Psoas muscle (tissue), 8 donors: Measurements from ENCODE around the gene VAMP1. TPM values are rescaled to one million over a fixed set of nuclear protein-coding genes. Genes with fewer than 3 reads are reported as not detected.

Experiments
- ATAC-seq, 4 donors: fragments of 200-7000 bp; cut with Tn5 transposase; one replicate each; pipeline ENCODE4 v1.9.1; 2020; ENCODE audit warnings: moderate library complexity in 3 of 4, mild to moderate bottlenecking in 2 of 4
- DNase-seq, 2 donors: peaks; one replicate each; pipeline ENCODE4 v3.0.0-alpha.2; 2020
- H3K27ac ChIP-seq: fragments of 200-600 bp; one replicate; pipeline ENCODE4 v1.8.0; 2022
- H3K27me3 ChIP-seq, 3 donors: fragments of 200-600 bp in 1 of 3; one replicate each; pipeline versions ENCODE4 v1.6.1 to v1.8.0; 2013 to 2022; ENCODE audit warnings: low read length in 2 of 3, mild to moderate bottlenecking in 2 of 3, moderate library complexity in 1 of 3; ENCODE audit not compliant: insufficient read depth in 3 of 3
- H3K36me3 ChIP-seq, 2 donors: fragments of 200-600 bp in 1 of 2; one replicate each; pipeline versions ENCODE4 v1.6.1 to v1.8.0; 2013 to 2022; ENCODE audit warnings: low read depth in 1 of 2, mild to moderate bottlenecking in 1 of 2, moderate library complexity in 1 of 2; ENCODE audit not compliant: insufficient read depth in 1 of 2
- H3K4me1 ChIP-seq: fragments of 200-600 bp; one replicate; pipeline ENCODE4 v1.8.0; 2022
- H3K4me3 ChIP-seq: fragments of 200-600 bp; one replicate; pipeline ENCODE4 v1.8.0; 2022; ENCODE audit warnings: mild to moderate bottlenecking
- H3K9me3 ChIP-seq: fragments of 200-600 bp; one replicate; pipeline ENCODE4 v1.8.0; 2022
- CTCF ChIP-seq: fragments of 200-600 bp; IDR thresholded peaks from one replicate; pipeline ENCODE4 v1.8.0; 2022; ENCODE audit warnings: antibody characterized with exemption
- WGBS, 3 donors: extraction: QIAGEN DNeasy Blood & Tissue Kit; methylation state at CpG; one replicate each; pipeline versions ENCODE4 v1.1.6 to v1.1.7; 2013; 5-methylcytosine and 5-hydroxymethylcytosine counted together
- intact Hi-C, 2 donors: fragments of 100-400 bp; cut with DNase I; formaldehyde crosslinking; loops; one replicate each; pipeline versions ENCODE4 v1.11.0 to v1.14.2; 2022
- polyA plus RNA-seq, 3 donors: library from polyadenylated mRNA; stranded (reverse); fragments of 200-250 nt; gene quantifications; one replicate each; pipeline ENCODE4 v1.2.3, GENCODE V29; 2013
- total RNA-seq, 4 donors: library from RNA; stranded (reverse); fragmentation: NEBNext Ultra II Directional in 2 of 4; extraction: Animal tissue kit (Norgen Biotek cat#: 25700) in 2 of 4; gene quantifications; one replicate each; pipeline versions ENCODE4 v1.2.1 to v1.2.4, GENCODE V29; 2021 to 2023
- donor health status: healthy with polysubstance abuse.
- donor health status: DM: no; HTN: no; CAD: no; lungs with moderate emphysema.
- donor health status: Bipolar disorder and iron deficiency.
- donor health status: healthy.
- donor health status: DM: yes; HTN: yes; CAD: no.
- donor health status: DM: no; HTN: no; CAD: no.
- donor health status: DM: no; HTN: no; CAD: no.
- donor health status: DM: yes; HTN: yes; CAD: no.

The VAMP1 gene
- total and polyA plus RNA-seq, 7 donors: 1.5 to 16.9 (median 2.1) TPM

- no peak for TF ChIP-seq CTCF
- ATAC-seq: no peak
- Histone ChIP-seq H3K27ac (no peak overlapping the region), H3K36me3 (peaks cover 9 to 54% of the 10 kb centered on the region in 2 donors), H3K4me3 (no peak overlapping the region), H3K9me3 (no peaks in the 10 kb centered on the region), H3K27me3 (no peaks in the 10 kb centered on the region), H3K4me1 (peaks cover 25% of the 10 kb centered on the region)
- WGBS, 3 donors: 91 to 95% (median 93%) methylated on average over 5 of the region's 5 CpGs
- no peak for DNase-seq
- intact Hi-C loops: loop anchor here (5.0 to 10.0 kb wide), 3 partner anchors 139 to 401 kb away; partner anchors contain the start of gene CD9 (in 1 of the 2)
Observed at GRCh38 chr12:6466184-6466573, 4.3 kb downstream of the VAMP1 start.

- H3K9me3 ChIP-seq: no peaks in the 10 kb centered on the region
- WGBS, 3 donors: 40 to 62% (median 41%) methylated on average over 6 of the region's 6 CpGs
- no peaks in the 10 kb centered on the region for H3K27me3 ChIP-seq
- peak overlapping the region; percentile 30 for H3K27ac ChIP-seq
- peaks cover 9 to 59% of the 10 kb centered on the region in 2 donors for H3K36me3 ChIP-seq
- H3K4me1 ChIP-seq: peaks cover 31% of the 10 kb centered on the region
- intact Hi-C loops: loop anchor here (1.0 to 10.0 kb wide), 5 partner anchors 41 to 401 kb away; partner anchors contain the start of gene CD9 (in 1 of the 2)
- no peak overlapping the region for H3K4me3 ChIP-seq
- DNase-seq (no peak), ATAC-seq (peak; percentile 50 to 58 (median 56))
- TF ChIP-seq CTCF: peak; percentile 87
Observed at GRCh38 chr12:6465467-6466183, 4.9 kb downstream of the VAMP1 start.

- ATAC-seq: no peak
- Histone ChIP-seq H3K4me1 (peaks cover 29% of the 10 kb centered on the region), H3K9me3 (no peaks in the 10 kb centered on the region), H3K4me3 (no peak overlapping the region), H3K36me3 (peaks cover 9 to 70% of the 10 kb centered on the region in 2 donors), H3K27ac (no peak overlapping the region), H3K27me3 (no peaks in the 10 kb centered on the region)
- no peak for TF ChIP-seq CTCF
- intact Hi-C loops: loop anchor here (2.0 to 10.0 kb wide), 4 partner anchors 42 to 400 kb away; partner anchors contain the start of gene CD9 (in 1 of the 2)
- WGBS, 3 donors: 87 to 90% (median 90%) methylated on average over 8 of the region's 8 CpGs
- no peak for DNase-seq
Observed at GRCh38 chr12:6464531-6464930, 5.9 kb downstream of the VAMP1 start.

GRCh38 chr12:6463858-6464257, 6.6 kb downstream of the VAMP1 start:
- H3K27ac ChIP-seq: peak overlapping the region; percentile 0
- H3K27me3 ChIP-seq: no peaks in the 10 kb centered on the region
- intact Hi-C loops: loop anchor here (2.0 to 10.0 kb wide), 4 partner anchors 41 to 399 kb away; partner anchors contain the start of gene CD9 (in 1 of the 2)
- 74 to 79% (median 74%) methylated on average over 6 of the region's 6 CpGs for WGBS, 3 donors
- ATAC-seq (no peak), DNase-seq (no peak)
- H3K9me3 ChIP-seq: no peaks in the 10 kb centered on the region
- H3K36me3 ChIP-seq: peaks cover 9 to 77% of the 10 kb centered on the region in 2 donors
- TF ChIP-seq CTCF: no peak
- no peak overlapping the region for H3K4me3 ChIP-seq
- peaks cover 23% of the 10 kb centered on the region for H3K4me1 ChIP-seq
